HG02884 (cell line): ENCODE data around the gene PKIG.
"Not testable (repeated sequence)": the region's sequence is repeated elsewhere in the genome, so short reads cannot be mapped to it uniquely, and the experiment has no call there.

ENCODE experiments used
- ATAC-seq: cut with Tn5 transposase; IDR thresholded peaks from one replicate; pipeline ENCODE4 v1.9.1; 2021; ENCODE audit warnings: mild to moderate bottlenecking, moderate library complexity; ENCODE audit not compliant: unreplicated experiment

PKIG gene

GRCh38 chr20:44571362-44571988 is 10.9 kb upstream of the PKIG start:
- ATAC-seq: no peak

GRCh38 chr20:44572551-44573500 is 9.6 kb upstream of the PKIG start:
- no peak for ATAC-seq

DNA sequence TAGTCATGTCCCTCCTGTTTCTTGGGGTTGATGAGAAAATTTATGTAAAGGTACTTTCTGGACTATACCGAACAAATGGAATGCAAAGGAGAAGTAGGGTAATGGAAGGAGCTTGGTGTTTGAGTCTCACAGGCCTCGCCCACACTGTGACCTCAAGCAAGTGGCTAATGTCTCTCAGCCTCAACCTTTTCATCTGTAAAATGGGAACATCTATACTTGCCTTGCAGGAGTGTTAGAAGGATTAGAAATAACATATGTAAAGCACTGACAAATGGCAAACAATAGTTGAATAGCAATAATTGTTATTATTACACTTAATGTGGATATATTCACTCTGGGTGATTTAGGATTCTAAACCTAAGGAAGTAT is 8.9 kb upstream of the PKIG start:
- ATAC-seq: no peak

GRCh38 chr20:44574372-44574771 is 8.0 kb upstream of the PKIG start:
- ATAC-seq: no peak

GRCh38 chr20:44576297-44576696 is 6.1 kb upstream of the PKIG start:
- no peak for ATAC-seq

- ATAC-seq: no peak
Observed at GRCh38 chr20:44579313-44580081, 2.9 kb upstream of the PKIG start.

DNA sequence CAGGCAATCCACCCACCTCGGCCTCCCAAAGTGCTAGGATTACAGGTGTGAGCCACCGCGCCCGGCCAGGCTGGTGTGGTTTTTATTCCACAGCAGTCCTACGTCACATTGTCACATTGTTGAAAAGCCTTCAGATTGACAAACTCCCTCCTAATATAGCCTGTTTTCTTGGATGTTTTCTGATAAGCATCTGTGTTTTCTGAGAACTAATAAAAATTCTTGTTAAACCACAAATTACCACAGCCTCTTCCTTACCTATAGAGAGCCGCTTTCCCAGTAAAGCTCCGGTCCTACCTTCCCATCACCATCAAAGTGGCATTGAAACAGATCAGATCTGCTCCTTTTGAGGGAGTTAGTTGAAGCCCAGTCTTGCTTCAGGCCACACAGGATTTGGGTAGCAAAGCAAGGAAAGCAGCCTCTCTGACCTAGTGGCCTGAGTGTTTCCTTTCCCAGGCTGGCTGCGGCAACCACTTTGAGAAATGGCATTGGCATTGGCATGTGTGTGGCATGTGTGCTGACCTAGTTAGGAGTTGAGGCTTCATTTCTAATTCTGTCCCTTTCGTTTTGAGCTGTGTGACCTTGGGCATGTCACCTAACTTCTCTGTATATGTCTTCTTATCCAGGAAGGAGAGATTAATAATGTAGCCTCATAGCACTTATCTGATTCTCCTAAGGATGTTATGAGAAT is 1.7 kb upstream of the PKIG start:
- ATAC-seq: no peak

DNA sequence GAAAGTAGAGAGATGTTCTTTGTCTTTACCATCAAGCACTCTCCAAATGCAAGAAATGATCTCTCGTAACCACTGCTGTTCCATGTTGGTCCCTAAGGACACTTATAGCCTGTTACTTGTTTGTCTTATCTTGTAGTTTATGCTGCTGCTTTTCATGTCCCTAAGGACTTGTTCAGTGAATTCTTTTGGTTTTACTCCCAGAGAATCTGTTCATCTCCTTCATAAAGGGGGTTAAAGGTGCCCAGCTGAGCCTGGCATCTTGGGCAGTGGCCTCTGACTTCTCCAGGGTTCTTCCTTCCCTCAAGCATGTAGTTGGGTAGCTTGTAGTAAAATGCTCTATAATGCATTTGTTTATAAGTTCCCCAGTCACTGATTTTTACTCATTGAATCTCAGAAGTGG is 864 bp upstream of the PKIG start:
- ATAC-seq: no peak

GRCh38 chr20:44583157-44583556 is 778 bp downstream of the PKIG start:
- no peak for ATAC-seq

GRCh38 chr20:44584162-44584561 is 1.8 kb downstream of the PKIG start:
- no peak for ATAC-seq

DNA sequence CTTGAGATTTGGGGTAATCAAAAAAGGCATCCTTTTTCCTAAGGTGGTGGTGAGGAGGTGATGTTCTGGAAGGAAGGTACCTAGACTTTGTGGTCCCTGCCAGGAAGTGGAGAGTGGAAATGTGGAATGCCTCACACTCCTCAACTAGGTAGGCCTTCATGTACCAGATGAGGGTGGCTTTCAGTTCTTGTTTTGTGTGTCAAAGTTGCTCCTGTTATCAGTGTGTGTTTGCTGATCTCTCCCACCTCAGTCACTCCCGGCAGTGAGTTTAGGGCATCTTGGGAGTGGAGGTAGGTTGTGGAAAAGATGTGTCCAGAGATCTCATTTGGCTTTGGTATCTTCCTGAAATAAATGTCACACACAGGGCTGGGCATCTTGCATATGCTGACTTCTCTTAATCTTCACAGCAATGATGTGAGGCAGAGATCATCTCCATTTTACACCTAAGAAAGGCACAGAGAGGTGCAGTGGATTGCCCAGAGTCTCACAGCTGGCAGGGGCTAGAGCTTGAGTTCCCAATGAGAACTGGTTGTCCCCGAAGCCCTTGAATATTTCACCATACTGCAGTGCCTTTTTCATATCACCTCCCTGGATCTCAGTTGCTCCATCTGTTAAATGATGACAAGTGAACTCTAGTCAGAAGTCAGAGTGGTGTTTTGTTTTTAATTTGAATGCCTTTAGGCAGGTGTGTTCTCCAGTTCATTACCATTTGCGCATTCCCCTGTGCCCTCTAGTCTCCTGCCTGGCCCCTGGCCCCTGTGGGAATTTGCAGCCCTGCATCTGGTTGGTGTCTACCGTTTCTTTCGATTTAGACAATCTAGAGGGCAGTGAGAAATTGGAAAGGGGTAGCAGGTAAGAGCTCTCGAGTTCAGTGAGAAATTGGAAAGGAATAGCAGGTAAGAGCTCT is 2.9 kb downstream of the PKIG start:
- no peak for ATAC-seq

GRCh38 chr20:44586289-44586911 is 4.0 kb downstream of the PKIG start:
- ATAC-seq: peak; percentile 55

DNA sequence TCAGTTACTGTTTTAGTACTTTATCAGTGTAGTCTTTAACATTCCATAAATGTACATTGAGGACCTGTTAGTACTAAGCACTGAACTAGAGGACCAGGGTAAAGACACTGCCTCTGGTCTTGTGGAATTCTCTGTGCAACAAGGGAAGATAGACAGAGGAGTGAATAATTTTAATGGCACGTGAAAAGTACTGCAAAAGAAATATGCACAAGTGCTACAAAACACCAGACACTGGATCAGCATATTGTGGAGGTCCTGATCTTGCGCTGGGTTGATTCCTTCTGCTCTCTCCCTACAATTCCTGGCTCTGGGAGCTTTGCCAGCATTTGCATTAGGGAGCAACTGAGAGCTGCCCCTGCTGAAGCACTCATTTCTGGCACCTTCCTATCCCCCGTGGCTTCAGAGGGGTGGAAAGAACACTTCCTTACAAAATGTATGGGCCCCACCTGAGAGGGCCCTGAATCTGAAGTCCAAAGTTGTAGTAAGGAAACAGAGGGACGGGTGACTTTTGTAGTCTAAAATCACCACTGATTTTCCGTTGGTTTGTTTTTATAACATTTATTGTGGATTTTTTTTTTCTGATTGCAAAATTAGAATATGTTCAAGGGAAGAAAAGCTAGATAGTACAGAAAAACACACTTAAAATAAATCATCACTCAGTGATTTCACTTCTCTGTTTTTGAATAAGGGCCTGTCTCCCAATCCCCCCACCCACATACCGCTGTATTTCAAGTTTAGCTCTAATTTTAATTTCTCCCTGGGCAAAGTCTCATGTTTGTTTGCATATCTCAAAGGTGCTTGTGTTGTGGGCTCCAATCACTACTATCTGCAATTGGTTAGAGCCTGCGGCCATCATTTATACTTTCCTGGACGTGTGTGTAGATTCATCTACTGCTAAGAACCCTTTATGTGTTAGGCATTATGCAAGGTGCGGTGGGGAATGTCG is 4.9 kb downstream of the PKIG start:
- no peak for ATAC-seq

- ATAC-seq: not testable (repeated sequence)
Observed at GRCh38 chr20:44588321-44588720, 5.9 kb downstream of the PKIG start.

DNA sequence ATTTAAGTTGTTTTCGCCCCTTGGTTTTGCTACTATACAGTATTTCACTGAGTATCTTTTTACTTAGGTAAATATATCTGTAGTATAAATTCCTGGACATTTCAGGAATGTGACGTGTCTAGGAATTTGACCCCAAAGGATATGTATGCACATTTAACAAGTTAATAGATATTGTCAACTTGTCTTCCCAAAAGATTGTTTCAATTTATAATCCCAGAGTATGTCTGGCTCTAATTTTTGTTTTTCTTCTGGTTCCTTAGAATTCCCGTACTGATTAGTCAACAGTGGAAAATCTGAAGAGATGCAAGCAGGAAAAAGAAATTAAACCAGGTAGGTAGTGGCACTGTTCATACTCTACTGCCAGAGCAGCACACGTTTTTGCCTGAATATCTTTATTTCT is 7.2 kb downstream of the PKIG start:
- no peak for ATAC-seq

GRCh38 chr20:44590980-44591778 is 8.8 kb downstream of the PKIG start:
- ATAC-seq: no peak

DNA sequence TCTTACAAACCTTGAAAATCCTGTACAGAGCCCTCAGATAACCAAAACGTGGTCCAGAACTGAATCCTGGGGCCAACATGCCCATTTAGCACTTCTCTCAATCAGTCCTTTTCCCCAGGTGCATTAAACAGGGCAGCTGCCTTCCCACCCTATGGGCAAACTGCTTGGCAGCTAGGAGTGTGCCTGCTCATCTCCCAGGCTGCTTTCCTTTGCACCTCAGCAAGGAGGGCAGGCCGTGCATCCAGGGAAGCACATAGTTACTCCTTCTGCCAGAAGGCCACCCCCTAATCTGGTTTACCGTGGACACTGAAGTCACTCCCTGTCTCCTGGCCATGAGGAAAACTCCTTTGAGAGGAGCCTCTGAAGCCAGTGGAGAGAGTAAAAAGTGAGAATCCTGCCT is 10.0 kb downstream of the PKIG start:
- no peak for ATAC-seq

DNA sequence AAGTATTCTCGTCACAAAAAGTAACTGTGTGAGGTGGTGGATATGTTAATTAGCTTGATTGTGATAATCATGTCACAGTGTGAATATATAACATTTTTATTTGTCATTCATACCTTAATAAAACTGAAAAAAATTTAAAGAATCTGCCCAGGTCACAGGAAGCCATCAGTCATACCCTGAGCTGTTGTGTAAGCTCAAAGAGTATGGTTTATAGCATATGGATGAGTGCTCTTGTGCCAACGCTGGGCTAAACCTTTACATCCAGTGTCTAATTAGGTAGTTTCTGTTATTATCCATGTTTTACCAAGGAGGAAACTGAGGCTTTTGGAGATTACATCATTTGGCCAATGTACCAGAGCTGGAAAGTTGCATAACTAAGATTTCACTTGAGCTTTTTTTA is 11.4 kb downstream of the PKIG start:
- ATAC-seq: no peak
